A549 (cell line): ENCODE data around the gene TNFRSF13B. TPM values are rescaled to one million over a fixed set of nuclear protein-coding genes. Genes with fewer than 3 reads are reported as not detected.
A peak's percentile ranks its signal among the peaks of the same experiment; 100 is the strongest.

Experiments
- ATAC-seq, 2 experiments: fragments of 200-7000 bp in 1 of 2; fragments of >200 bp in 1 of 2; cut with Nextera tagmentation in 1 of 2; cut with Tn5 transposase in 1 of 2; 3 replicates each; pipeline versions ENCODE4 v1.8.0 to v1.9.1; 2018 to 2020; ENCODE audit warnings: mild to moderate bottlenecking in 1 of 2, moderate library complexity in 1 of 2
- CTCF ChIA-PET: fragments of 300-600 bp; sonication (Branson Sonifier 250); formaldehyde crosslinking; extraction: SDS; loops from one replicate; lab custom pipeline; 2021; ENCODE audit warnings: antibody characterized with exemption, inconsistent platforms; lab: Yijun Ruan, JAX
- POLR2A ChIA-PET: fragments of 350-600 bp; formaldehyde crosslinking; extraction: SDS; loops from one replicate; lab custom pipeline; 2021; ENCODE audit warnings: antibody characterized with exemption, inconsistent platforms; lab: Yijun Ruan, JAX
- DNase-seq, 2 experiments: peaks; one replicate each; pipeline versions ENCODE4 v3.0.0 to v3.0.0-alpha.2; 2011 to 2016; ENCODE audit warnings: low read depth in 1 of 2, low spot score in 1 of 2
- FAIRE-seq: peaks from 2 replicates; lab custom pipeline; 2011; peaks lifted over from hg19 to GRCh38; lab: Jason Lieb, UNC
- H3K27ac ChIP-seq, 2 experiments: fragments of >200 bp; sonication (Bioruptor Twin); formaldehyde crosslinking; 3 replicates each; pipeline ENCODE4 v1.5.1; 2016 to 2017
- H3K4me1 ChIP-seq: fragments of >200 bp; sonication (Bioruptor Twin); formaldehyde crosslinking; 3 replicates; pipeline ENCODE4 v1.6.1; 2016
- H3K4me2 ChIP-seq: fragments of >200 bp; sonication (Bioruptor Twin); formaldehyde crosslinking; 3 replicates; pipeline ENCODE4 v1.6.1; 2016
- H3K4me3 ChIP-seq: fragments of >200 bp; sonication (Bioruptor Twin); formaldehyde crosslinking; 3 replicates; pipeline ENCODE4 v1.5.1; 2016
- H3K9me3 ChIP-seq: fragments of >200 bp; sonication (Bioruptor Twin); formaldehyde crosslinking; 3 replicates; pipeline ENCODE4 v1.6.1; 2016
- CBX2 ChIP-seq: fragments of 200-600 bp; sonication (generic); IDR thresholded peaks from 2 replicates; pipeline ENCODE4 v1.6.1; 2016; ENCODE audit warnings: low read depth, mild to moderate bottlenecking, borderline replicate concordance
- CEBPB ChIP-seq, 2 experiments: fragments of >200 bp in 1 of 2; sonication (Bioruptor Twin) in 1 of 2; formaldehyde crosslinking in 1 of 2; IDR thresholded peaks; 2 replicates each; pipeline ENCODE4 v1.6.1; 2012 to 2016
- CHD2 ChIP-seq: fragments of 150-350 bp; IDR thresholded peaks from 2 replicates; pipeline ENCODE4 v1.6.1; 2014; ENCODE audit warnings: low read length; ENCODE audit not compliant: partially characterized antibody
- FOSL2 ChIP-seq, 2 experiments: fragments of 450-650 bp in 1 of 2; fragments of >200 bp in 1 of 2; sonication (Bioruptor Twin) in 1 of 2; formaldehyde crosslinking; IDR thresholded peaks; 2 replicates each; pipeline versions ENCODE4 v1.5.0 to v1.6.1; 2016 to 2020; ENCODE audit warnings: mild to moderate bottlenecking in 1 of 2, moderate library complexity in 1 of 2
- GATA3 ChIP-seq: IDR thresholded peaks from 2 replicates; pipeline ENCODE4 v1.6.1; 2012; ENCODE audit warnings: borderline replicate concordance
- MAFK ChIP-seq: fragments of 450-650 bp; IDR thresholded peaks from 2 replicates; pipeline ENCODE4 v1.6.1; 2014; ENCODE audit not compliant: partially characterized antibody
- MAZ ChIP-seq: fragments of 150-350 bp; IDR thresholded peaks from 2 replicates; pipeline ENCODE4 v1.6.1; 2014; ENCODE audit warnings: antibody characterized with exemption, low read depth, low read length, borderline replicate concordance
- NPAS2 ChIP-seq: fragments of 250-450 bp; sonication (Bioruptor Pico); IDR thresholded peaks from 2 replicates; pipeline ENCODE4 v1.8.0; 2022; ENCODE audit warnings: mild to moderate bottlenecking, moderate library complexity, borderline replicate concordance
- POLR2A ChIP-seq: IDR thresholded peaks from 2 replicates; pipeline ENCODE4 v1.6.1; 2012; ENCODE audit warnings: mild to moderate bottlenecking, low read length
- POLR2AphosphoS2 ChIP-seq: conservative IDR thresholded peaks from 2 replicates; pipeline ENCODE4 v1.6.1; 2012; ENCODE audit warnings: low read length, improper control_type of control experiment, inconsistent platforms
- RAD21 ChIP-seq, 2 experiments: fragments of >200 bp in 1 of 2; sonication (Bioruptor Twin) in 1 of 2; formaldehyde crosslinking in 1 of 2; IDR thresholded peaks in 1 of 2; conservative IDR thresholded peaks in 1 of 2; 2 replicates in 1 of 2; 3 replicates in 1 of 2; pipeline ENCODE4 v1.6.1; 2012 to 2018; ENCODE audit warnings: inconsistent platforms in 1 of 2
- RARB ChIP-seq: fragments of 250-450 bp; sonication (Bioruptor Pico); IDR thresholded peaks from 2 replicates; pipeline ENCODE4 v1.8.0; 2021; ENCODE audit warnings: mild to moderate bottlenecking, moderate library complexity
- SMC3 ChIP-seq: fragments of >200 bp; sonication (Bioruptor Twin); formaldehyde crosslinking; IDR thresholded peaks from 3 replicates; pipeline ENCODE4 v1.6.1; 2018; ENCODE audit warnings: inconsistent platforms
- TFCP2L1 ChIP-seq: fragments of 250-450 bp; sonication (Bioruptor Pico); IDR thresholded peaks from 2 replicates; pipeline ENCODE4 v1.5.0; 2021; ENCODE audit warnings: mild to moderate bottlenecking
- TP53 ChIP-seq: fragments of 250-450 bp; sonication (Bioruptor Pico); IDR thresholded peaks from 2 replicates; pipeline ENCODE4 v1.5.0; 2021; ENCODE audit warnings: mild to moderate bottlenecking, moderate library complexity
- ZFP36 ChIP-seq: fragments of 450-650 bp; IDR thresholded peaks from 2 replicates; pipeline ENCODE4 v1.6.1; 2014; ENCODE audit warnings: borderline replicate concordance; ENCODE audit not compliant: partially characterized antibody
- ZSCAN20 ChIP-seq: fragments of 250-450 bp; sonication (Bioruptor Pico); IDR thresholded peaks from 2 replicates; pipeline ENCODE4 v1.8.0; 2022; ENCODE audit warnings: mild to moderate bottlenecking, moderate library complexity
- WGBS: methylation state at CpG from one replicate; pipeline ENCODE4 v1.1.6; 2017; ENCODE audit errors: missing lambda C conversion rate; 5-methylcytosine and 5-hydroxymethylcytosine counted together
- polyA plus RNA-seq, 4 experiments: library from polyadenylated mRNA; depleted of rRNA in 3 of 4; stranded (reverse); fragments of >200 nt; fragmentation: RNase III in 1 of 4; extraction: RNeasy Plus Mini Kit Qiagen cat#74134 plus additional on column Dnase treatment in 1 of 4; gene quantifications; 2 replicates in 3 of 4; 3 replicates in 1 of 4; pipeline ENCODE4 v1.2.3, GENCODE V29; 2011 to 2017
- TF ChIP-seq, protein P1 (sequence below): IDR thresholded peaks from 2 replicates; pipeline ENCODE4 v1.6.1; 2012
- TF ChIP-seq, protein P2 (sequence below): IDR thresholded peaks from 2 replicates; pipeline ENCODE4 v1.6.1; 2012; ENCODE audit warnings: low read depth, borderline replicate concordance
- TF ChIP-seq, protein P3 (sequence below): fragments of >200 bp; sonication (Bioruptor Twin); formaldehyde crosslinking; IDR thresholded peaks from 3 replicates; pipeline ENCODE4 v1.5.1; 2016

Gene TNFRSF13B
- polyA plus RNA-seq, 2 of the 4 experiments (the other 2 are of a cell fraction) = not detected

DNA sequence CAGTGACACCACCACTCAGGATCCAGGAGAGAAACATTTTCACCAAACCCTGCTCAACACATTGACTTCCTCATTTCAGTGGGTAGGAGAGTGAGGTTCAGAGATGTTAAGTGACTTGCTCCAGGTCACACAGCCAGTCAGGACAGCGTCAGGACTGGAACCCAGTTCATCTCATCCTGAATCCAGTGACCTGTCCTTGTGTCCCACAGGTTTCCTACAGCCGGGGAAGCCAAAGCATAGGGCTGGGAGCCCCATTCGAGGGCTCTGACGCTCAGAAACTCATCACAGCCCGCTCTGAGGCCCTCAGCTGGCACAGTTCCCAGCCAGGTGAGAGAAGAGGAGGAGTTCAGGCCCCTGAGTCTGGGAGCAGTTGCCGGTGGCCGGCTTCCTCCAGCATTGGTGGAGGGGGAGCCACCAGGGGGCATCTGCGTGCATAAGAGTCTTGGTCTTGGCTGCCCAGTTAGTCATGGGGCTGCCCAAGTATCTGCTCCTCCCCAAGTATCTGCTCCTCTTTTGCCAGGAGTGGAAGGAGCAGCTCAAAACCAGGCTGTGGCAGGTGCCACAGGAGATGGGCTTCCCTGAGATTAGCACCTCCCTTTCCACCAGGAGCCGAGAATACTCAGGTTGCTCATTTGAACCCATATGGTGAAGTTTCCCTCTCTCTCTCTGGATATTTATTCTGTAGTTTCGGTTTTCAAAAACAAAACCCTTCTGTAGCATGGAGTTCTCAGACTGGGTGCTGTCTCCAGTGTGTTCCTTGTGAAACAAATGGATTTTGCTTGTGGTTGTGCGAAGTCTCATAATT lies 56.0 kb downstream of the TNFRSF13B start:
- TF ChIP-seq, protein P1, sequence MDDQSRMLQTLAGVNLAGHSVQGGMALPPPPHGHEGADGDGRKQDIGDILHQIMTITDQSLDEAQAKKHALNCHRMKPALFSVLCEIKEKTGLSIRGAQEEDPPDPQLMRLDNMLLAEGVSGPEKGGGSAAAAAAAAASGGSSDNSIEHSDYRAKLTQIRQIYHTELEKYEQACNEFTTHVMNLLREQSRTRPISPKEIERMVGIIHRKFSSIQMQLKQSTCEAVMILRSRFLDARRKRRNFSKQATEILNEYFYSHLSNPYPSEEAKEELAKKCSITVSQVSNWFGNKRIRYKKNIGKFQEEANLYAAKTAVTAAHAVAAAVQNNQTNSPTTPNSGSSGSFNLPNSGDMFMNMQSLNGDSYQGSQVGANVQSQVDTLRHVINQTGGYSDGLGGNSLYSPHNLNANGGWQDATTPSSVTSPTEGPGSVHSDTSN = no peak
- TF ChIP-seq MAZ = no peak
- TF ChIP-seq SMC3 = peak; percentile 57
- no peak for TF ChIP-seq CBX2
- no peak for TF ChIP-seq CEBPB (IDR thresholded peaks at IDR 0.05)
- no peak for TF ChIP-seq CHD2
- no peak for TF ChIP-seq TFCP2L1 (CRISPR knock-in tag)
- peak; percentile 42 to 54 for TF ChIP-seq RAD21 (conservative IDR thresholded peaks at IDR 0.05 in 1 of 2, IDR thresholded peaks at IDR 0.05 in 1 of 2)
- no peak for TF ChIP-seq RARB (CRISPR knock-in tag)
- TF ChIP-seq, protein P2, sequence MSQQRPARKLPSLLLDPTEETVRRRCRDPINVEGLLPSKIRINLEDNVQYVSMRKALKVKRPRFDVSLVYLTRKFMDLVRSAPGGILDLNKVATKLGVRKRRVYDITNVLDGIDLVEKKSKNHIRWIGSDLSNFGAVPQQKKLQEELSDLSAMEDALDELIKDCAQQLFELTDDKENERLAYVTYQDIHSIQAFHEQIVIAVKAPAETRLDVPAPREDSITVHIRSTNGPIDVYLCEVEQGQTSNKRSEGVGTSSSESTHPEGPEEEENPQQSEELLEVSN = no peak
- no peak for TF ChIP-seq NPAS2 (CRISPR knock-in tag)
- TF ChIP-seq, protein P3, sequence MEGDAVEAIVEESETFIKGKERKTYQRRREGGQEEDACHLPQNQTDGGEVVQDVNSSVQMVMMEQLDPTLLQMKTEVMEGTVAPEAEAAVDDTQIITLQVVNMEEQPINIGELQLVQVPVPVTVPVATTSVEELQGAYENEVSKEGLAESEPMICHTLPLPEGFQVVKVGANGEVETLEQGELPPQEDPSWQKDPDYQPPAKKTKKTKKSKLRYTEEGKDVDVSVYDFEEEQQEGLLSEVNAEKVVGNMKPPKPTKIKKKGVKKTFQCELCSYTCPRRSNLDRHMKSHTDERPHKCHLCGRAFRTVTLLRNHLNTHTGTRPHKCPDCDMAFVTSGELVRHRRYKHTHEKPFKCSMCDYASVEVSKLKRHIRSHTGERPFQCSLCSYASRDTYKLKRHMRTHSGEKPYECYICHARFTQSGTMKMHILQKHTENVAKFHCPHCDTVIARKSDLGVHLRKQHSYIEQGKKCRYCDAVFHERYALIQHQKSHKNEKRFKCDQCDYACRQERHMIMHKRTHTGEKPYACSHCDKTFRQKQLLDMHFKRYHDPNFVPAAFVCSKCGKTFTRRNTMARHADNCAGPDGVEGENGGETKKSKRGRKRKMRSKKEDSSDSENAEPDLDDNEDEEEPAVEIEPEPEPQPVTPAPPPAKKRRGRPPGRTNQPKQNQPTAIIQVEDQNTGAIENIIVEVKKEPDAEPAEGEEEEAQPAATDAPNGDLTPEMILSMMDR = peak; percentile 42; the same call in 2 of the 3 replicates
- no peak for TF ChIP-seq MAFK
- peak; percentile 67 to 75 for DNase-seq
- ChIA-PET CTCF (interaction anchor here (0.5 to 2.2 kb wide), 7 partner anchors 8 to 265 kb away, joined by 3 to 5 read pairs (median 3); no protein-coding TSS in a partner anchor), POLR2A (no interaction called here)
- Histone ChIP-seq H3K4me1 (no peaks in the 10 kb centered on the region), H3K4me2 (no peak overlapping the region), H3K4me3 (no peak overlapping the region), H3K9me3 (no peaks in the 10 kb centered on the region), H3K27ac (no peak overlapping the region)
- WGBS = 60% methylated on average over 11 of the region's 11 CpGs
- no peak for FAIRE-seq
- ATAC-seq = peak; percentile 69 to 91; a peak in 5 of 6 replicates

DNA sequence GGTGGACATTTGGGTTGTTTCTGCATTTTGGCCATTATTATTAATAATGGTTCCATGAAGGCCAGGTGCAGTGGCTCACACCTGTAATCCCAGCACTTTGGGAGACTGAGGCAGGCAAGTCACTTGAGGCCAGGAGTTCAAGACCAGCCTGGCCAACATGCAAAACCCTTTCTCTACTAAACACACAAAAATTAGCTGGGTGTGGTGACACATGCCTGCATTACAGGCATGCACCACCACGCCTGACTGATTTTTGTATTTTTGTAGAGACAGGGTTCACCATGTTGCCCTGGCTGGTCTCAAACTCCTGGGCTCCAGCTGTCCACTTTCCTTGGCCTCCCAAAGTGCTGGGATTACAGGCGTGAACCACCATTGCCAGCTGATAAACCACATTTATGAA lies 58.5 kb downstream of the TNFRSF13B start:
- ChIA-PET CTCF (interaction anchor here (1.3 kb wide), 1 partner anchor 78 kb away, joined by 3 read pairs; no protein-coding TSS in a partner anchor), POLR2A (no interaction called here)
- Histone ChIP-seq H3K4me1 (no peaks in the 10 kb centered on the region), H3K4me3 (no peak overlapping the region), H3K27ac (no peak overlapping the region), H3K4me2 (no peak overlapping the region), H3K9me3 (no peaks in the 10 kb centered on the region)
- TF ChIP-seq POLR2AphosphoS2 (no peak), SMC3 (no peak), ZSCAN20 (CRISPR knock-in tag) (no peak), GATA3 (no peak), NPAS2 (CRISPR knock-in tag) (no peak), CBX2 (no peak), MAFK (no peak), RARB (CRISPR knock-in tag) (no peak), RAD21 (conservative IDR thresholded peaks at IDR 0.05 in 1 of 2, IDR thresholded peaks at IDR 0.05 in 1 of 2) (no peak), CHD2 (no peak), TP53 (CRISPR knock-in tag) (no peak), ZFP36 (no peak), FOSL2 (IDR thresholded peaks at IDR 0.05) (no peak), FOSL2 (CRISPR knock-in tag; IDR thresholded peaks at IDR 0.05) (no peak), POLR2A (no peak), MAZ (no peak), TFCP2L1 (CRISPR knock-in tag) (no peak)
- ATAC-seq (no peak), DNase-seq (no peak), FAIRE-seq (no peak)
- WGBS = 47% methylated on average over 2 of the region's 2 CpGs
